Left lung (tissue), 10 donors: ENCODE results near the gene HYOU1. TPM values are rescaled to one million over a fixed set of nuclear protein-coding genes. Genes with fewer than 3 reads are reported as not detected.

Experiments
- ATAC-seq: fragments of 200-7000 bp; cut with Tn5 transposase; one replicate; pipeline ENCODE4 v1.9.1; 2020; ENCODE audit warnings: moderate library complexity
- DNase-seq, 4 donors: peaks; one replicate each; pipeline ENCODE4 v3.0.0-alpha.2; 2013 to 2020
- H3K27ac ChIP-seq, 2 donors: fragments of 200-600 bp; sonication (generic) in 1 of 2; one replicate each; pipeline versions ENCODE4 v1.5.0 to v1.8.0; 2020 to 2021
- H3K27me3 ChIP-seq, 2 donors: fragments of 200-600 bp; sonication (generic) in 1 of 2; one replicate each; pipeline versions ENCODE4 v1.5.0 to v1.8.0; 2020 to 2021
- H3K36me3 ChIP-seq, 2 donors: fragments of 200-600 bp; sonication (generic) in 1 of 2; one replicate each; pipeline versions ENCODE4 v1.5.0 to v1.8.0; 2020 to 2021
- H3K4me1 ChIP-seq, 2 donors: fragments of 200-600 bp; one replicate each; pipeline ENCODE4 v1.8.0; 2021
- H3K4me3 ChIP-seq, 2 donors: fragments of 200-600 bp; sonication (generic) in 1 of 2; one replicate each; pipeline versions ENCODE4 v1.5.0 to v1.8.0; 2020 to 2021; ENCODE audit warnings: mild to moderate bottlenecking in 1 of 2
- H3K9me3 ChIP-seq, 2 donors: fragments of 200-600 bp; sonication (generic) in 1 of 2; one replicate each; pipeline versions ENCODE4 v1.5.0 to v1.8.0; 2020 to 2021
- CTCF ChIP-seq, 2 donors: fragments of 200-600 bp; sonication (generic) in 1 of 2; IDR thresholded peaks; one replicate each; pipeline versions ENCODE4 v1.5.0 to v1.8.0; 2021; ENCODE audit warnings: antibody characterized with exemption in 2 of 2
- intact Hi-C, 2 donors: fragments of 100-400 bp; cut with DNase I; formaldehyde crosslinking; loops; one replicate each; pipeline versions ENCODE4 v1.11.2 to v1.14.2; 2022
- polyA plus RNA-seq, 6 donors: library from polyadenylated mRNA; unstranded; fragments of 120-200 nt; gene quantifications; one replicate each; pipeline ENCODE4 v1.2.1, GENCODE V29; 2013; ENCODE audit not compliant: insufficient read length in 6 of 6
- total RNA-seq, 2 donors: library from RNA; stranded (reverse); fragmentation: NEBNext Ultra II Directional; extraction: Animal tissue kit (Norgen Biotek cat#: 25700); gene quantifications; one replicate each; pipeline ENCODE4 v1.2.1, GENCODE V29; 2021
- donor health status: DM: no; HTN: yes; CAD: no.
- donor health status: DM: no; HTN: no; CAD: no.

Gene HYOU1
- total and polyA plus RNA-seq, 8 donors, result 66.2 to 272 (median 84.1) TPM

- peaks cover 0 to 29% of the 10 kb centered on the region in 2 donors for H3K36me3 ChIP-seq
- intact Hi-C loops, result no loop called here
- peak; percentile 66 to 71 for TF ChIP-seq CTCF (IDR thresholded peaks at IDR 0.05)
- DNase-seq (peak in 3 of 4 donors; percentile 86 to 96 (median 87)), ATAC-seq (peak; percentile 87)
- H3K9me3 ChIP-seq, result no peaks in the 10 kb centered on the region
- H3K4me3 ChIP-seq, result peak overlapping the region; percentile 88 to 89
- H3K4me1 ChIP-seq, result peaks cover 17 to 41% of the 10 kb centered on the region in 2 donors
- H3K27me3 ChIP-seq, result no peaks in the 10 kb centered on the region
- H3K27ac ChIP-seq, result peak overlapping the region; percentile 87 to 96
Measured at GRCh38 chr11:119094816-119095065, 37.7 kb upstream of the HYOU1 start.

DNA sequence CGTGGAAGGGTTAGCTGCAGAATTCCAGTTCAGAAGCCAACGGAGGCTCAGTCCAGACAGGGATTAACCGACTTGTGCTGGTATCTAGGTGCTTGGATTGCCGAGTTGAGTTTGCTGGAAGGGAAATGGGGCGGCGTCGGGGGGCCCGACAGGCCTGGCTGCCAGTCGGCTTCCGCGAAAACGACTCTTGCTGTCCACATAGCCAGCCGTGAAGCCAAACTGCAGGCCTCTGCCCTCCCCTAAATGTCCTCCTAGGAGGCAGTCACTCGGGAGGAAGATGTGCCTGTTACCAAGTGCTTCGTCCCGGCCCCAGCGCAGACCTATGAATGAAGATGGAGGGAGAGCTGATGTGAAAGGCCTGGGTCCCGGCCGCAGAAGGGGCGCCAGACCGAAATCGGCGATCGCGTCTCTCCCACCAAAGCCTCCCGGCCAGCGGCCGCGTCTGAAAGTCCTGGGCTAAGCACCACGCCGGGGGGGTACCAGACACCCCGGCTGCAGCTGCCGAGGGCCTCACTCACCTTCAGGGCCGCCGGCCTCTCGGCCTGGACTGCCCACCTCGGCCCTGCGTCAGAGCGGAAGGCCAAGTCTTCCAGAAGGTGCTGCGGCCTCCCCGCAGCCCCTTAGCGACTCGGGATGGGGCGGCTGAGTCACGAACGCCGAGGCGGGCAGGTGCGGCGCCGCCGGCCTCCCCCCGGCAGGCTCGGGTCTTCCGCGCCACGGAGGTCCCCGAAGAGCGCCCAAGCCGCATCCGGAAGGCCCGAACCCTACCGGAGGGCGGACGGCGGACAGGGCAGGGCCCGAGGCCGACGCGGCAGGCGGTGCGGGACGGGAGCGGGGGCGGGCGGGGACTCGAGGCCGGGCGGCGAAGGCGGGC, 37.2 kb upstream of the HYOU1 start:
- ATAC-seq, result peak; percentile 30
- Histone ChIP-seq H3K4me1 (peaks cover 17 to 39% of the 10 kb centered on the region in 2 donors), H3K36me3 (peaks cover 0 to 29% of the 10 kb centered on the region in 2 donors), H3K27me3 (no peaks in the 10 kb centered on the region), H3K4me3 (peak overlapping the region; percentile 88 to 89), H3K9me3 (no peaks in the 10 kb centered on the region), H3K27ac (peak overlapping the region; percentile 87 to 96)
- peak in 1 of 4 donors; percentile 84 for DNase-seq
- no peak for TF ChIP-seq CTCF (IDR thresholded peaks at IDR 0.05)
- intact Hi-C loops, result no loop called here

GRCh38 chr11:119092880-119093842, 36.2 kb upstream of the HYOU1 start:
- TF ChIP-seq CTCF (IDR thresholded peaks at IDR 0.05), result no peak
- intact Hi-C loops, result no loop called here

GRCh38 chr11:119091966-119092879, 35.2 kb upstream of the HYOU1 start:
- Histone ChIP-seq H3K27me3 (no peaks in the 10 kb centered on the region), H3K4me3 (no peak overlapping the region), H3K36me3 (peaks cover 0 to 16% of the 10 kb centered on the region in 2 donors), H3K27ac (peak overlapping the region in 1 of 2 donors; percentile 23), H3K9me3 (no peaks in the 10 kb centered on the region), H3K4me1 (peaks cover 17 to 48% of the 10 kb centered on the region in 2 donors)
- TF ChIP-seq CTCF (IDR thresholded peaks at IDR 0.05), result no peak
- ATAC-seq (no peak), DNase-seq (no peak)
- intact Hi-C loops, result no loop called here

More at GRCh38 chr11:119092880-119093842, 36.2 kb upstream of the HYOU1 start:
- no peaks in the 10 kb centered on the region for H3K27me3 ChIP-seq
- DNase-seq (no peak), ATAC-seq (no peak)
- peaks cover 0 to 25% of the 10 kb centered on the region in 2 donors for H3K36me3 ChIP-seq
- peak overlapping the region in 1 of 2 donors; percentile 96 for H3K27ac ChIP-seq
- peak overlapping the region; percentile 88 to 89 for H3K4me3 ChIP-seq
- no peaks in the 10 kb centered on the region for H3K9me3 ChIP-seq
- peaks cover 17 to 39% of the 10 kb centered on the region in 2 donors for H3K4me1 ChIP-seq
